IPS-20b (cell line): ENCODE data around the gene PRPF19.

Source experiments
- H3K27ac ChIP-seq: one replicate; pipeline ENCODE4 v1.5.1; 2013; ENCODE audit warnings: low read length
- H3K27me3 ChIP-seq: 2 replicates; pipeline ENCODE4 v1.6.1; 2013; ENCODE audit warnings: mild to moderate bottlenecking, low read length, inconsistent platforms; ENCODE audit not compliant: insufficient read depth
- H3K36me3 ChIP-seq: 2 replicates; pipeline ENCODE4 v1.6.1; 2013; ENCODE audit warnings: low read depth, mild to moderate bottlenecking, inconsistent platforms, low read length, moderate library complexity; ENCODE audit not compliant: insufficient read depth
- H3K4me1 ChIP-seq: 2 replicates; pipeline ENCODE4 v1.6.1; 2013; ENCODE audit warnings: mild to moderate bottlenecking, control low read depth, inconsistent platforms, low read length, moderate library complexity; ENCODE audit not compliant: insufficient read depth
- H3K4me3 ChIP-seq: 2 replicates; pipeline ENCODE4 v1.5.1; 2013; ENCODE audit warnings: mild to moderate bottlenecking, low read length, inconsistent platforms
- H3K9ac ChIP-seq: 2 replicates; pipeline ENCODE4 v1.6.1; 2013; ENCODE audit warnings: low read depth, mild to moderate bottlenecking, inconsistent platforms, low read length, moderate library complexity
- H3K9me3 ChIP-seq: 2 replicates; pipeline ENCODE4 v1.6.1; 2013; ENCODE audit warnings: mild to moderate bottlenecking, low read depth, low read length, inconsistent platforms; ENCODE audit not compliant: insufficient read depth

PRPF19 gene

DNA sequence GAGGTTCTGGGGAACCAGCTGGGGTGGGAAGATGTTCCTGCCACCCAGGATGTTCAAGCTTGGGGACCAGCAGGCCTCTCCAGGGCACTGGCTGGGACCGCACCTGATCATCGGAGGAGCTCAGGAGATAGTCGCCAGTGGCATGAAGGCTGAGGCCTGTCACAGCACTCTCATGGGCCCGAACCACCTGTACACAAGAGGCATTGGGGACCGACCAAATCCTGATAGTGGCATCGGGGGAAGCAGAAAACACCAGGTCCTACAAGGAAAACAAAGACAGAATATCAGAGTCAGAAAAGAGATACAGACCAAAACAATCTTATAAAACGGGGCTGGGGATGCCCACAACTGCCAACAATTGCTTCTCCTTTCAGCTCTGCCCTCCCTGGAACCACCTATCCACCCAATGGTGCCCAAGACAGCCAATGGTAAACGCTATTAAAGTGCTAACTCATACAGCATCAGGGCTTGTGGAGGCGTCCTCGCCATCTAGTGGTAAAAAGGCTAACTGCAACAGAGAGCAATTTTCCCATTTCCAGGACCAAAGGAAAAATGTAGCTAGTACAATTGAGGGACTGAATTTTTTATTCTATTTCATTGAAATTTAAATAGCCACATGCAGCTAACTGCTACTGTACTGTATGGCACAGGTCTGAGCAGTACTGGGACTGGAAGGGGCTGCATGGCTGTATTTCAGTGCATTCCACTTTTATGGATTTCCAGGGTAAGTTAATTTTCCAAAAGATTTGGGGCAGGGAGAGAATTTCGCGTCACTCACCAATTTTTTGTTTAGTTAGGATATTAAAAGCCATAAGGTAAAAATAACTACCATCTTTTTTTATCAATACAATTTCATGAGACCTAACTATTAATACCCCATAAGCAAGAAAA is 7.1 kb downstream of the PRPF19 start:
- H3K4me3 ChIP-seq = no peak overlapping the region
- no peaks in the 10 kb centered on the region for H3K9me3 ChIP-seq
- no peaks in the 10 kb centered on the region for H3K27me3 ChIP-seq
- H3K9ac ChIP-seq = no peak overlapping the region
- H3K36me3 ChIP-seq = peaks cover 96% of the 10 kb centered on the region
- no peaks in the 10 kb centered on the region for H3K4me1 ChIP-seq
- H3K27ac ChIP-seq = no peak overlapping the region

DNA sequence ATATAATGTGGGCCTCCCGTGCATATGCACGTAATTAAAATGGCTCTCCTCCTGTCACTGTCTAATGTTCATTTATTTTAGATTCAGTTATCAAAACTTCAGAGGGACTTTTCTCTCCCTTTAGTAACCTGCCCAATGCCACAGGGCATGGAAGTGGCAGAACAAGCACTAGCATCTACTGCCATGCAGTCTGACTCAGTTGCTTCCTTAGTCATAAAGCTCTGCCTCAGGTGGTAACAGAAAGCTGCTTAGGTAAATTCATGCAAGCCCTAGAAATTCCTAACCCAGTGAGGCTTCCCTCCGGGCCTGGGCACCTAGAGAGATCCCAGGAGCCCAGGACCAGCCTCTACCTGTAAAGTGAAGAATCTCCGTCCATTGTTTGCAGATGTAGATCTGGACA is 8.9 kb downstream of the PRPF19 start:
- no peaks in the 10 kb centered on the region for H3K9me3 ChIP-seq
- H3K9ac ChIP-seq = no peak overlapping the region
- no peaks in the 10 kb centered on the region for H3K4me1 ChIP-seq
- H3K27ac ChIP-seq = no peak overlapping the region
- H3K27me3 ChIP-seq = no peaks in the 10 kb centered on the region
- H3K4me3 ChIP-seq = no peak overlapping the region
- H3K36me3 ChIP-seq = peaks cover 100% of the 10 kb centered on the region

DNA sequence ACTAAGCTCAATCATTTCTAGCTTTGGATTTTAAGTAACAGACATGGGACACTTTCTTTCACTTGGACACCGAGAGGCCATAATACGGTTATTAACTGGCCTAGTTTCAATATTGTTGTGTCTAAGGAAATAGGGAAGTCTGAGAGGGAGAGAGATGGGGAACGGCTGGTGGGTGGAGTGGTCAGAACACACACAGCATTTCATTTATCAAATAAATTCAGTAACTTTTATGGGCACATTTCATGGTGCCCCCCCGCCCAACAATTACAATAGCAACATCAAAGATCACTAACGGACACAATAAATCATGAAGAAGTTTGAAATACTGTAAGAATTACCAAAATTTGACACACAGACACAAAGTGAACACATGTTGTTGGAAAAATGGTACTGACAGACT is 10.7 kb downstream of the PRPF19 start:
- Histone ChIP-seq H3K36me3 (peaks cover 93% of the 10 kb centered on the region), H3K4me1 (no peaks in the 10 kb centered on the region), H3K27me3 (no peaks in the 10 kb centered on the region), H3K27ac (no peak overlapping the region), H3K4me3 (no peak overlapping the region), H3K9ac (no peak overlapping the region), H3K9me3 (no peaks in the 10 kb centered on the region)

DNA sequence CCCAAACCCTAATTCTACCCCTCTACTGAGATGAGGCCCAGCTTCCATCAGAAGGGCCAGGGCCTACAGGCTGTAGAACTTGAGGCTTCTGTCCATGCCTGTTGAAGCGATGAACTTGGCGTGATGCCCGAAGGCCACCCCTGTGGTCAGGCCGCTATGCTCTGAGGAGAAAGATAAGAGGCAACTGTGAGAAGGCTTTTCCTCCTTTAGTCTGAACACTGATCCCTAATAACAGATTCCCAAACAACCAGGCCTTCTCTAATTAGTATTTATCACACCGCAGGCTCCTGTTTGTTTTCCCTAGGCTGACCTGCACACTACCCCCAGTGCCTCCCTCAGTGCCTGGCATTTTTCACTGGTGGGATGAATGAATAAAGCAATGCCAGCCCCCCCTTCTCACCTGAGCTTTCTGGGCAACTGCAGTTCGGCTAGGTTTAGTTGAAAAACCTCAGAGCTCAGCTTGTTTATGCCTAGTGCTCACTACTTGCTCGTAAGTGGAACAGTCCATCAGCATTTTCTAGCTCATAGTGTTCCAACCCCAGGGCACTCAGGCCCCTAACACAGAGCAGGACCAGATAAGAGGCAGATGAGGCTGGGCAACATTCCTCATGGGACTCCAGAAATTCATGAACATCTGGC is 15.2 kb downstream of the PRPF19 start:
- Histone ChIP-seq H3K36me3 (peaks cover 52% of the 10 kb centered on the region), H3K4me1 (no peaks in the 10 kb centered on the region), H3K9ac (no peak overlapping the region), H3K27me3 (no peaks in the 10 kb centered on the region), H3K4me3 (no peak overlapping the region), H3K9me3 (no peaks in the 10 kb centered on the region), H3K27ac (no peak overlapping the region)

DNA sequence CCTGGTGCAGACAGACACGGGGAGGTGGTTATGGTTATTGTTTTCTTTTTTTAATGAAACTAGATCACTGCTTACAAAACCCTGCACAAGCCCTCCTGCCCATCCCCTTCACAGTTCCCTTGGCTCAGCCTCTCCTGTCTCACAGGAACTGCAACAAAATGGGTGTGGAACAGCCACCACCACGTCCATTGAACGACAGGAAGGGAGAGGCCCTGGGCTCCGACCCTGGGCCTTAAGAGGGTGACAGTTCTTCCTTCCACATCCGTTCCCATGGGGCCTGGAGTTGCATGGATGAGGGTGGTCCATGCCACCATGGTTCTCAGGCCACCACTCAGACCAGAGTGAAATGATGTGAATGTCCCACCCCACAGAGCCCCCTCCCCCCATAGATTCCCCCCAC is 15.7 kb downstream of the PRPF19 start:
- H3K4me1 ChIP-seq = no peaks in the 10 kb centered on the region
- H3K9me3 ChIP-seq = no peaks in the 10 kb centered on the region
- no peaks in the 10 kb centered on the region for H3K27me3 ChIP-seq
- H3K4me3 ChIP-seq = no peak overlapping the region
- H3K36me3 ChIP-seq = peaks cover 47% of the 10 kb centered on the region
- no peak overlapping the region for H3K9ac ChIP-seq
- no peak overlapping the region for H3K27ac ChIP-seq

DNA sequence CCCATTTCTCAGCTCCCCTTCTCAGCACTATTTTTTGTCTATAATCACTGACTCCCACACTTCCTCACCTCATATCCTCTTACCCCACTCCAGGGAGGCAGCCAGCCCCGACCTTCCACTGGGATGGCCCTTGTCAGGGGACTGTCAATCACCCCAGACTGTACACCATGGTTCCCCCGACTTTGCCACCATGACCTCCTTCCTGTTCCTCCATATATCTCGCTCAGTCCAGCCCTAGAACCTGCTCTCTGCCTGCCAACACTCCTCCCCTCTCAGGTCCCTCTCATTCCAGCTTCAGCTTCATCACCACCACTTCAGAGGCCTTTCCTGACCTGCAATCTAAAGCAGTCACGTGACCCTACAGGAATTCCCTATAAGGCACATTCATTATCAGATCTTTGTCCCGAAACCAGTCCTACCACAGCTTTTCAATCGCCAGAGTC is 16.5 kb downstream of the PRPF19 start:
- no peak overlapping the region for H3K9ac ChIP-seq
- H3K27me3 ChIP-seq = no peaks in the 10 kb centered on the region
- H3K27ac ChIP-seq = no peak overlapping the region
- H3K36me3 ChIP-seq = peaks cover 39% of the 10 kb centered on the region
- H3K4me3 ChIP-seq = no peak overlapping the region
- no peaks in the 10 kb centered on the region for H3K9me3 ChIP-seq
- no peaks in the 10 kb centered on the region for H3K4me1 ChIP-seq

DNA sequence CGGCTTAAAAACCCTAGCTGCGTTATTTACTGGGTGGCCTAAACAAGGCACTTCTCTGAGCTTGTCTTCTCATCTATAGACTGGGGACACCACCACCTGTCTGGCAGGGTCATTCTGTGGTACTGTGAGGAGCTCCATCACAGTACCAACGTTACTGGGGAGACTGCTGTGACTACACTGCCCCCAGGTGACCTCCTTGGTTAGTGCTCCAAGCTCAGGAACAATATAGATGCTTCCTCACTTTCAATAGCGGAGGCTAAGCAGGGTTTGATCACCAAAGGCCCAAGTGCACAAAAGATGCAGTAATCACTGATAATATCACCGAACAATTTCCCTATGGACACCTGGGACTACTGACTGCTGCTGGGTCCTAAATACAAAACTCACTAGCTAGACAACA is 18.8 kb downstream of the PRPF19 start:
- no peaks in the 10 kb centered on the region for H3K4me1 ChIP-seq
- no peak overlapping the region for H3K27ac ChIP-seq
- peaks cover 15% of the 10 kb centered on the region for H3K36me3 ChIP-seq
- H3K9me3 ChIP-seq = no peaks in the 10 kb centered on the region
- H3K9ac ChIP-seq = no peak overlapping the region
- H3K4me3 ChIP-seq = no peak overlapping the region
- H3K27me3 ChIP-seq = no peaks in the 10 kb centered on the region

DNA sequence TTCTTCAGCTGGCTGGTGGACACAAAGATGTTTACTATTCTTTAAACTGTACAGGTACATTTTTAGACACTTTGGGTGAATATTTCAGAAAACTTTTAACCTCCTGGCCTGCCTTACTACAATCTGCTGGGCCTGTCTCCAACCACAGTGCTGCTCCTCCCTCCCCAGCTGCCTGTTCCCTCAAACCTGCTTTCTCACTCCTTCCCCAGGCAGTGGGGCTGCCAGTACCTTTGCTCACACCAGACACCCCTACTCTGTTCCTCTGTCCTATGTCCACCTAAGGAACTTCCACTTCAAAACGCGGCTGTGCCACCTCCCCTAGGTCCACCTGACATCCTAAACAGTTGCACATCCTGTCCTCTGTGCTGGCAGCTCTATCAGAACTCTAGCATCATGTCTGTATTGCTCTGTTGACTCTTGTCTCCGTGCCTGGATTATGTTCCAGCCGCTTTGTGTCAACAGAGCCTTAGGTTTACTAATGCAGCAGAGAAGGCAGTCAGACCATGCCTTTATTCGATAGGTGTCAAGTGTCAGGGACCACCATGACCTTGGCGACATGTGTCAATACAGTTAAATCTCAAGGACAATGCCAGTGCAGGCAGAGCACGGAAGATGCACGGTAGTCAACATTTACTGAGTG is 25.6 kb downstream of the PRPF19 start:
- Histone ChIP-seq H3K9ac (no peak overlapping the region), H3K27ac (no peak overlapping the region), H3K9me3 (no peaks in the 10 kb centered on the region), H3K27me3 (no peaks in the 10 kb centered on the region), H3K4me1 (no peaks in the 10 kb centered on the region), H3K36me3 (no peaks in the 10 kb centered on the region; the same call in 1 of the 2 replicates), H3K4me3 (no peak overlapping the region)

DNA sequence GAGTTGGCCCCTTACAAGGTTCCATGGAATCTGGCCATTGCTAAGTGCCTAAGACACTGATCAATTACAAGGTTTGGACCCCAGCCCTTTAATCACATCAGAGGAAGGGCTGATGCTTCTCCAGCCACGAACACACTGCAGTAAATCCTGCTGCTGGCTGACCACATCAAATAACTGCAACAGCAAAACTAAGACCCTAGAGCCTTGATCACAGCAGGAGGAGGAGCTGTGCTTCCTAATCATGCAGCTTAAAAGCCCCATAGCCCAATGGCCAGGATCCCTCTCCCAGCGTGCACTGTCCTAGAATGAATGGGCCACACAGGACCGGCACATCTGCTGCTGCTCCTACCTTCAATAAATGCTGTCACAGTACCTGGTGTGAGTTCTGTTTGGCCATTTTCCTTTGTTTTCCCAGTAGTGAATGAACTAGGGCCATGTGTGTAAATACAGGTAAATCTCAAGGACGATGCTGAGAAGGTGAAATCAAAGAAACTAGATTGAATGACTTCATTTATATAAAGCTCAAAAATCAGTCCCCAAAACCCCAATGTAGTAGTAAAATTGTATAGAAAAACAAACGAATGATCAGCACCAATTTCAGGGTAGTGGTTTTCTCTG is 26.3 kb downstream of the PRPF19 start:
- Histone ChIP-seq H3K4me3 (no peak overlapping the region), H3K4me1 (no peaks in the 10 kb centered on the region), H3K27ac (no peak overlapping the region), H3K9me3 (no peaks in the 10 kb centered on the region), H3K9ac (no peak overlapping the region), H3K27me3 (no peaks in the 10 kb centered on the region), H3K36me3 (no peaks in the 10 kb centered on the region; the same call in 1 of the 2 replicates)

DNA sequence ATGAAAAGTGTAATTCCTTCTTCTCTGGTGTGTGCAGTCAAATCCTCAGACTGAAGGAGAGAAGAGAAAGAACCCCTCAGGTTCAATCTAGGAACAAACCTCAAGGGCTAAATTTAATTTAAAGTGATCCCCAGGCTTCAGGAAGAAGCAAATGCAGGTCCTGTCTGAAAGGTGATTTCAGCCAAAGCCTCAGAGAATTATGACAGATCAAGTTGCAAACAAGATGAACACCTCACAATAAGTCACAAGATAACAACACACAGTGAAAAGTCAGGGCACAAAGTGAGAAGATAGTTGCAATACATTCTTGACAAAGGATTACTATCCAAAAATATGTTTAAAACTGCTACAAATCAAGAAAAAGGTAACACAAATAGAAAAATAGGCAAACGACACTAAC is 27.3 kb downstream of the PRPF19 start:
- no peak overlapping the region for H3K9ac ChIP-seq
- no peak overlapping the region for H3K4me3 ChIP-seq
- H3K27me3 ChIP-seq = no peaks in the 10 kb centered on the region
- no peaks in the 10 kb centered on the region; the same call in 1 of the 2 replicates for H3K36me3 ChIP-seq
- H3K4me1 ChIP-seq = no peaks in the 10 kb centered on the region
- no peaks in the 10 kb centered on the region for H3K9me3 ChIP-seq
- H3K27ac ChIP-seq = no peak overlapping the region

DNA sequence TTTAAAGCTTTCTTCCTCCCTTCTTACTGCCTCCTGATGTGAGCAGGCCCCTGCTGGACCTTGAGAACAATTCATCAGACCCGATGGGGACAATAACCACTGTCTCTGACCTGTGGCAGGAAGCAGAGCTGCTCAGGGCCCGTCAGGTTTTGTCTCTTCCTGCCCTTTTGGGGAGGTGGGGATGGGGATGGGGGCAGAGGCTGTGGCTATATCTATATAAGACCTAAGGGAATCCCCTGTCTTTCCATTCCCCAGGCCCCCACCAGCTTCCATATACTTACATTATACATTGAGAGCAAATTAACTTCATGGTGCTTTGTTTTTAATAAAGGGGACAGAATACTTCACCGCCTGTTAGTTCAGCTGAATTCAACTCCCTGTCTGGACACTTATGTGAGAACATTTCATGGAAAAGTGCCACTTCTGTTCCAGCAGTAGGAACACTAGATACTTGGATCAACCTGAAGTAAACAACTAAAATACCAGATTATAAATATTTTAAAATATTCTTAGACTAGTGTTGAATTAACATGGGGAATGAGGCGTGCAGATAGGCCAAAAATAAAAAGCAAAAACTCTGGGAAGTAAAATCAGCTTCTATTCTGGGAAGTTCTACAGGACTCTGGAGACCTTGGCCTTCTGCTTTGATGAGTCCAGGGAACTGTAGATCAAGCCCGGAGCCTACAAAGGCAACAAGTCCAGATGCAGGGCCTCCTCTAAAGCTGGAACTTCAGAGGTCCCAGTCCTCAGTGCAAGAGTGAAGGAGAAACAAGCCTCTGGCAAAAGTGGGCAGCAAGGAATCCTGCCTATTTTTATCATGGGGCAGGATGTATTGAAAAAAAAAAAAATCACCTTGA is 27.9 kb downstream of the PRPF19 start:
- Histone ChIP-seq H3K27ac (no peak overlapping the region), H3K4me1 (no peaks in the 10 kb centered on the region), H3K9ac (no peak overlapping the region), H3K4me3 (no peak overlapping the region), H3K36me3 (no peaks in the 10 kb centered on the region; the same call in 1 of the 2 replicates), H3K9me3 (no peaks in the 10 kb centered on the region), H3K27me3 (no peaks in the 10 kb centered on the region)
